WERI-Rb-1 (cell line): ENCODE results near the gene KCNH5.

Experiments
- DNase-seq: peaks from one replicate; pipeline ENCODE4 v3.0.0-alpha.2; 2020
- H3K27ac ChIP-seq: fragments of 250-450 bp; sonication (Bioruptor Pico); 2 replicates; pipeline ENCODE4 v1.5.1; 2020; ENCODE audit warnings: mild to moderate bottlenecking, moderate library complexity
- H3K27me3 ChIP-seq: fragments of 250-450 bp; sonication (Bioruptor Pico); 2 replicates; pipeline ENCODE4 v1.5.1; 2021; ENCODE audit warnings: mild to moderate bottlenecking, low read depth, moderate library complexity; ENCODE audit not compliant: insufficient read depth, severe bottlenecking
- H3K36me3 ChIP-seq: fragments of 250-450 bp; sonication (Bioruptor Pico); 2 replicates; pipeline ENCODE4 v1.5.1; 2020; ENCODE audit warnings: mild to moderate bottlenecking, moderate library complexity
- H3K4me3 ChIP-seq: 2 replicates; pipeline ENCODE4 v1.5.1; 2011; ENCODE audit warnings: low read depth, mild to moderate bottlenecking, control low read depth, low read length
- H3K9me3 ChIP-seq: fragments of 250-450 bp; sonication (Bioruptor Pico); 2 replicates; pipeline ENCODE4 v1.5.1; 2021; ENCODE audit warnings: mild to moderate bottlenecking, moderate library complexity; ENCODE audit not compliant: severe bottlenecking
- TF ChIP-seq, protein P1 (sequence below): IDR thresholded peaks from 2 replicates; pipeline ENCODE4 v1.5.1; 2011; ENCODE audit warnings: low read depth, mild to moderate bottlenecking, control low read depth, inconsistent platforms, low read length

KCNH5 gene

DNA sequence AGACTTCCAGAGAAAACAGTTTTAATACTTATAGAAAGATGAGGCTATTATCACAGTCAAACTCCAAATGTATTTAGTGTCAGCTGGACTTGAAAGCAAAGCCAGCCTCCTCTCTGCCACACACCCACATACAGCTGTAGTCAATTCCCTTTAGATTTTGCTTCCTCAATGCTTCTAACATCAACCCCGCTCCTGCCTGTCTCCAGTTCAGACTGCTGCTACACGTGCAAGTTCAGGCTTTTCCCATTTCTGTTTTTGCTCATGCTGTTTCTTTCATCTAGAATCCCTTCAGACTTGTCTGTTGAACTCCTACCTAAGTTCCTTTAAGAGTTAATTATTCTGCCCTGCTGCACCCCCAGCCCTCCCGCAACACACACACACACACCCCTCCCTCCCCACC lies 380.0 kb downstream of the KCNH5 start:
- TF ChIP-seq, protein P1, sequence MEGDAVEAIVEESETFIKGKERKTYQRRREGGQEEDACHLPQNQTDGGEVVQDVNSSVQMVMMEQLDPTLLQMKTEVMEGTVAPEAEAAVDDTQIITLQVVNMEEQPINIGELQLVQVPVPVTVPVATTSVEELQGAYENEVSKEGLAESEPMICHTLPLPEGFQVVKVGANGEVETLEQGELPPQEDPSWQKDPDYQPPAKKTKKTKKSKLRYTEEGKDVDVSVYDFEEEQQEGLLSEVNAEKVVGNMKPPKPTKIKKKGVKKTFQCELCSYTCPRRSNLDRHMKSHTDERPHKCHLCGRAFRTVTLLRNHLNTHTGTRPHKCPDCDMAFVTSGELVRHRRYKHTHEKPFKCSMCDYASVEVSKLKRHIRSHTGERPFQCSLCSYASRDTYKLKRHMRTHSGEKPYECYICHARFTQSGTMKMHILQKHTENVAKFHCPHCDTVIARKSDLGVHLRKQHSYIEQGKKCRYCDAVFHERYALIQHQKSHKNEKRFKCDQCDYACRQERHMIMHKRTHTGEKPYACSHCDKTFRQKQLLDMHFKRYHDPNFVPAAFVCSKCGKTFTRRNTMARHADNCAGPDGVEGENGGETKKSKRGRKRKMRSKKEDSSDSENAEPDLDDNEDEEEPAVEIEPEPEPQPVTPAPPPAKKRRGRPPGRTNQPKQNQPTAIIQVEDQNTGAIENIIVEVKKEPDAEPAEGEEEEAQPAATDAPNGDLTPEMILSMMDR: no peak
- Histone ChIP-seq H3K36me3 (no peaks in the 10 kb centered on the region), H3K27me3 (no peaks in the 10 kb centered on the region), H3K27ac (no peak overlapping the region), H3K4me3 (no peak overlapping the region), H3K9me3 (no peaks in the 10 kb centered on the region)
- no peak for DNase-seq

DNA sequence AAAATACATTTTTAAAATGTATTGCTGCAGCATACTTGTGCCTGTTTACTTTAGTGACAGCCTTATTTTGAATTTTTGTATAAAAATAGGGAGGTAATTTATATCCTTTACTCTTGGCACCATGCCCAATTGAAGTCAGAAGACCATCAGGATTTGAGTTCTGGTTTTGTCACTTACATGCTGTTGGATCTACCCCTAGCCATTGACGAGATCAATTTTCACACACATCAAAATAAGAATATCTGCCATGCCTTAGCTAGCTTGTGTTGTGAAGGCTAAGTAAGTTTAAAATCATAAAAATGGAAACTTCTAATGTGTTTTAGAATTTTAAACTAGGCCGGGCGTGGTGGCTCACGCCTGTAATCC lies 381.8 kb downstream of the KCNH5 start:
- TF ChIP-seq, protein P1: no peak
- Histone ChIP-seq H3K4me3 (no peak overlapping the region), H3K36me3 (no peaks in the 10 kb centered on the region), H3K27ac (no peak overlapping the region), H3K27me3 (no peaks in the 10 kb centered on the region), H3K9me3 (no peaks in the 10 kb centered on the region)
- DNase-seq: no peak

DNA sequence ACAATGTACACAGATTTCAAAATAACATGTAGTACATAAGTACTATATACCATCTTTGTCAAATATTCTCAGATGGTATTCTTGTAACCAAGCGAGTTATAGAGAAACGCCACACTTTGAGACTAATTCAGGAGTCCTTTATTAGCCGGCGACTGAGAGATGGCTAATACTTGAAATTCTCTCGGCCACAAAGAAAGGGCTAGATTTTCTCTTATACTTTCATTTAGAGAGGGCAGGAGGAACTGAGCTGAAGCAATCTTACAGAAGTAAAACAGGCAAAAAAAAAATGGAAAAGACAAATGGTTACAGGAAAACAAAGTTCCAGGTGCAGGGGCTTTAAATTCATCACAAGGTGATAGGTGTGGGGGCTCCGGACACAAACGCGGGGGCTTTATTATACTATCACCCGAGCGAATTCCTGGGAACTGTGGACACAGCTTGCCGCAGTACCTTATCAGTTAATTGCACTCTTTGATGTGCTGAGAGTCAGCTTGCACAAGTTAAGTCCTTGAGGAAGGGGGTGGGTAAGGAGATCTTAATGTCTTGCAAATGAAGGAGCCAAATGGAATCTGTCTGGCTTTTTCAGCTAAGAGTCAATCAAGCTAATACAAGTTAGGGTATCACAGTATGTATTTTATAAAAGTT lies 382.3 kb downstream of the KCNH5 start:
- no peaks in the 10 kb centered on the region for H3K9me3 ChIP-seq
- no peaks in the 10 kb centered on the region for H3K27me3 ChIP-seq
- TF ChIP-seq, protein P1: no peak
- DNase-seq: peak; percentile 25
- no peaks in the 10 kb centered on the region for H3K36me3 ChIP-seq
- no peak overlapping the region for H3K27ac ChIP-seq
- no peak overlapping the region for H3K4me3 ChIP-seq

DNA sequence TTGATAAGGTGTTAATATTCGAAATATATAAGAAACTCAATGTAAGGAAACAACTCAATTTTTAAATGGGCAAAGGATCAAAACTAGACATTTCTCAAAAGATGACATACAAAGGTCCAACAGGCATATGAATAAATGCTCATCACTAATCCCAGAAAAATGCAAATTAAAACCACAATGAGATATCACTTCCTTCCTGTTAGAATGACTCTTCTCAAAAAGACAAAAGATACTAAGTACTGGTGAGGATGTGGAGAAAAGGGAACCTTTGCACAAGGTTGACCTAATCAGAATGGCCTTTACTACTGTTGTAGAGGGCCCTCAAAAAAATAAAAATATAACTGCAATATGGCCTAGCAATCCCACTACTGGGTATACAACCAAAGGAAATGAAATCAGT lies 383.4 kb downstream of the KCNH5 start:
- no peak overlapping the region for H3K27ac ChIP-seq
- TF ChIP-seq, protein P1: no peak
- H3K27me3 ChIP-seq: no peaks in the 10 kb centered on the region
- H3K36me3 ChIP-seq: no peaks in the 10 kb centered on the region
- no peak for DNase-seq
- H3K4me3 ChIP-seq: no peak overlapping the region
- H3K9me3 ChIP-seq: no peaks in the 10 kb centered on the region

DNA sequence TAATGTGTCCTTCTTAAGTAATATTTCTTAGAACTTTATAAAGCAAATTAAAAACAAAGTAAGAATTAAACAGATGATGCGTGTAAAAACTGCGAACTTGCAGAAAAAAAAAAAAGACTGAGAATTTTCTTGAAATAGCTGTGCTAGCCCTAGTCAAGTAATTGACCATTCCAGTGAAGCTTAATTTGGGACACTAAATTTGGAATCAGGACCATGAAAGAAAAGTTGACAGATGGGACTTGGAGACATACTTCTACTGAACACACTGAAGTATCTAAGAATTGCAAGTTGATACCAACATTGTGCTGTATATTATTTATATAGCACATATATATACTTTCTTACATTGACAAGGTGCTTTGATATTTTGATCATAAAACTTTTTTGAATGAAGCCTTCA lies 386.6 kb downstream of the KCNH5 start:
- no peak for DNase-seq
- TF ChIP-seq, protein P1: no peak
- Histone ChIP-seq H3K27me3 (no peaks in the 10 kb centered on the region), H3K36me3 (no peaks in the 10 kb centered on the region), H3K4me3 (no peak overlapping the region), H3K27ac (no peak overlapping the region), H3K9me3 (no peaks in the 10 kb centered on the region)

DNA sequence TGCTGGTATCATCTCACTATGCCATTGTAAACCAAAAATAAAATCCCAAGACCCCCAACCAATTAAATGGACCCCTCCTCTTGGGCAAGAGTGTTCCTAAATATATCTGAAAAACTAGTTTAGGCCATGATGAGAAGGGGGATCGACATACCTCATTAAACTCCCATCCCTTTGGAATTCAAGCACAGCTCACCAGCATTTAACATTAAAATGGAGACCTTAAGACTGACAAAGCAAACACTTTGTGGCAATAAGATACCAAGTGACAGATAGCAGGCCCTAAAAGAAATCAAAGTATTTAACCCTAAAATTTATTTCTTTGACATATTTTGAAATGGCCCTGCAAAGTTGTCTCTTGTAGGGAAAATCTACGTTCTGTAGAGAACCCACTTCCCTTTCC lies 387.9 kb downstream of the KCNH5 start:
- Histone ChIP-seq H3K36me3 (no peaks in the 10 kb centered on the region), H3K27me3 (no peaks in the 10 kb centered on the region), H3K4me3 (no peak overlapping the region), H3K9me3 (no peaks in the 10 kb centered on the region), H3K27ac (no peak overlapping the region)
- no peak for DNase-seq
- TF ChIP-seq, protein P1: no peak
